ENCODE measurements around the gene FAM174A.

The FAM174A gene

GRCh38 chr5:100535060-100536005 lies at the start of gene FAM174A:
Gene FAM174A, plus strand, starts transcription at chr5:100535374. Its CDS starts 157 bp downstream, at chr5:100535531.
- peak; percentile 82 for DNase-seq (ENCODE audit: low read depth)

- no peak for DNase-seq (ENCODE audit: low read depth)
Observed at GRCh38 chr5:100493996-100494395, 41.2 kb upstream of the FAM174A start.

GRCh38 chr5:100496296-100496695 lies 38.9 kb upstream of the FAM174A start:
- no peak for DNase-seq (ENCODE audit: low read depth)

- DNase-seq (ENCODE audit: low read depth): no peak
Observed at GRCh38 chr5:100502684-100503083, 32.5 kb upstream of the FAM174A start.

GRCh38 chr5:100505984-100506670 lies 29.0 kb upstream of the FAM174A start:
- DNase-seq (ENCODE audit: low read depth): no peak

- no peak for DNase-seq (ENCODE audit: low read depth)
Observed at GRCh38 chr5:100516285-100516684, 18.9 kb upstream of the FAM174A start.

GRCh38 chr5:100517301-100517974 lies 17.7 kb upstream of the FAM174A start:
- no peak for DNase-seq (ENCODE audit: low read depth)

- DNase-seq (ENCODE audit: low read depth): no peak
Observed at GRCh38 chr5:100518377-100518776, 16.8 kb upstream of the FAM174A start.

GRCh38 chr5:100519075-100519474 lies 16.1 kb upstream of the FAM174A start:
- no peak for DNase-seq (ENCODE audit: low read depth)

GRCh38 chr5:100520348-100520747 lies 14.8 kb upstream of the FAM174A start:
- DNase-seq (ENCODE audit: low read depth): no peak

GRCh38 chr5:100537946-100538345 lies 2.8 kb downstream of the FAM174A start:
- no peak for DNase-seq (ENCODE audit: low read depth)

GRCh38 chr5:100539519-100539918 lies 4.3 kb downstream of the FAM174A start:
- DNase-seq (ENCODE audit: low read depth): no peak

- DNase-seq (ENCODE audit: low read depth): no peak
Observed at GRCh38 chr5:100542086-100542485, 6.9 kb downstream of the FAM174A start.

- no peak for DNase-seq (ENCODE audit: low read depth)
Observed at GRCh38 chr5:100546001-100546400, 10.8 kb downstream of the FAM174A start.

GRCh38 chr5:100550531-100551051 lies 15.4 kb downstream of the FAM174A start:
- no peak for DNase-seq (ENCODE audit: low read depth)

GRCh38 chr5:100551183-100551582 lies 16.0 kb downstream of the FAM174A start:
- DNase-seq (ENCODE audit: low read depth): no peak

- DNase-seq (ENCODE audit: low read depth): no peak
Observed at GRCh38 chr5:100553209-100553608, 18.0 kb downstream of the FAM174A start.

GRCh38 chr5:100560860-100561259 lies 25.7 kb downstream of the FAM174A start:
- DNase-seq (ENCODE audit: low read depth): no peak

- no peak for DNase-seq (ENCODE audit: low read depth)
Observed at GRCh38 chr5:100562821-100563220, 27.6 kb downstream of the FAM174A start.

GRCh38 chr5:100566382-100567141 lies 31.4 kb downstream of the FAM174A start:
- no peak for DNase-seq (ENCODE audit: low read depth)

GRCh38 chr5:100574716-100575115 lies 39.5 kb downstream of the FAM174A start:
- DNase-seq (ENCODE audit: low read depth): no peak

GRCh38 chr5:100575815-100576214 lies 40.6 kb downstream of the FAM174A start:
- no peak for DNase-seq (ENCODE audit: low read depth)
